Left ventricle myocardium inferior (tissue), 1 donor: Measurements from ENCODE around the gene KCTD11. TPM values are rescaled to one million over a fixed set of nuclear protein-coding genes. Genes with fewer than 3 reads are reported as not detected.

ENCODE experiments used
- DNase-seq: peaks from one replicate; pipeline ENCODE4 v3.0.0-alpha.2; 2020
- H3K27ac ChIP-seq: fragments of 200-600 bp; replicated peaks from 2 replicates; pipeline ENCODE4 v1.8.0; 2021
- H3K27me3 ChIP-seq: fragments of 200-600 bp; 2 replicates; pipeline ENCODE4 v1.8.0; 2021; ENCODE audit warnings: low read depth
- H3K36me3 ChIP-seq: fragments of 200-600 bp; 2 replicates; pipeline ENCODE4 v1.8.0; 2021
- H3K4me1 ChIP-seq: fragments of 200-600 bp; 2 replicates; pipeline ENCODE4 v1.8.0; 2021
- H3K4me3 ChIP-seq: fragments of 200-600 bp; 2 replicates; pipeline ENCODE4 v1.8.0; 2021; ENCODE audit warnings: mild to moderate bottlenecking, moderate library complexity
- H3K9me3 ChIP-seq: fragments of 200-600 bp; replicated peaks from 2 replicates; pipeline ENCODE4 v1.8.0; 2021
- intact Hi-C: fragments of 100-400 bp; cut with micrococcal nuclease; formaldehyde crosslinking; loops from one replicate; pipeline ENCODE4 v1.11.0; 2022
- total RNA-seq: library from RNA; stranded (reverse); fragmentation: NEBNext Ultra II Directional; extraction: Animal tissue kit (Norgen Biotek cat#: 25700); gene quantifications from one replicate; pipeline ENCODE4 v1.2.1, GENCODE V29; 2021
- TF ChIP-seq, protein P1 (sequence below): fragments of 200-600 bp; IDR thresholded peaks from 2 replicates; pipeline ENCODE4 v1.8.0; 2021; ENCODE audit warnings: antibody characterized with exemption, mild to moderate bottlenecking, borderline replicate concordance
- donor health status: DM: no; HTN: yes; CAD: no; lungs with severe emphysema.

KCTD11 gene
- total RNA-seq, 1 donor from 2014 or later = 3.9 TPM

DNA sequence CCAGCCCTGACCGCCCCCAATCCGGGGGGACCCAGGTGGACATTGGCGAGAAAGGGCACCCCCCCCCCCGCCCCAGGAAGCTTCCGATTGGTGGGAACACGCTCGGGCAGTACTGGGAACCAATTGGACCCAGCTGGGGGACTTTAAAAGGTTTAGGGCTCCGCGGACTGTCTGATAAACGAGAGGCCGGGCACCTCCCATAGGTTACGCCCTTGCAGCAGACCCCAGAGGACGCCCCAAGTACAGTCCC is 51.7 kb downstream of the KCTD11 start:
- Histone ChIP-seq H3K4me3 (peak overlapping the region; percentile 78), H3K36me3 (no peaks in the 10 kb centered on the region), H3K27me3 (no peaks in the 10 kb centered on the region), H3K27ac (peak overlapping the region; percentile 96), H3K9me3 (no peaks in the 10 kb centered on the region), H3K4me1 (peaks cover 32% of the 10 kb centered on the region)
- TF ChIP-seq, protein P1, sequence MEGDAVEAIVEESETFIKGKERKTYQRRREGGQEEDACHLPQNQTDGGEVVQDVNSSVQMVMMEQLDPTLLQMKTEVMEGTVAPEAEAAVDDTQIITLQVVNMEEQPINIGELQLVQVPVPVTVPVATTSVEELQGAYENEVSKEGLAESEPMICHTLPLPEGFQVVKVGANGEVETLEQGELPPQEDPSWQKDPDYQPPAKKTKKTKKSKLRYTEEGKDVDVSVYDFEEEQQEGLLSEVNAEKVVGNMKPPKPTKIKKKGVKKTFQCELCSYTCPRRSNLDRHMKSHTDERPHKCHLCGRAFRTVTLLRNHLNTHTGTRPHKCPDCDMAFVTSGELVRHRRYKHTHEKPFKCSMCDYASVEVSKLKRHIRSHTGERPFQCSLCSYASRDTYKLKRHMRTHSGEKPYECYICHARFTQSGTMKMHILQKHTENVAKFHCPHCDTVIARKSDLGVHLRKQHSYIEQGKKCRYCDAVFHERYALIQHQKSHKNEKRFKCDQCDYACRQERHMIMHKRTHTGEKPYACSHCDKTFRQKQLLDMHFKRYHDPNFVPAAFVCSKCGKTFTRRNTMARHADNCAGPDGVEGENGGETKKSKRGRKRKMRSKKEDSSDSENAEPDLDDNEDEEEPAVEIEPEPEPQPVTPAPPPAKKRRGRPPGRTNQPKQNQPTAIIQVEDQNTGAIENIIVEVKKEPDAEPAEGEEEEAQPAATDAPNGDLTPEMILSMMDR = no peak
- no peak for DNase-seq
- intact Hi-C loops = no loop called here

DNA sequence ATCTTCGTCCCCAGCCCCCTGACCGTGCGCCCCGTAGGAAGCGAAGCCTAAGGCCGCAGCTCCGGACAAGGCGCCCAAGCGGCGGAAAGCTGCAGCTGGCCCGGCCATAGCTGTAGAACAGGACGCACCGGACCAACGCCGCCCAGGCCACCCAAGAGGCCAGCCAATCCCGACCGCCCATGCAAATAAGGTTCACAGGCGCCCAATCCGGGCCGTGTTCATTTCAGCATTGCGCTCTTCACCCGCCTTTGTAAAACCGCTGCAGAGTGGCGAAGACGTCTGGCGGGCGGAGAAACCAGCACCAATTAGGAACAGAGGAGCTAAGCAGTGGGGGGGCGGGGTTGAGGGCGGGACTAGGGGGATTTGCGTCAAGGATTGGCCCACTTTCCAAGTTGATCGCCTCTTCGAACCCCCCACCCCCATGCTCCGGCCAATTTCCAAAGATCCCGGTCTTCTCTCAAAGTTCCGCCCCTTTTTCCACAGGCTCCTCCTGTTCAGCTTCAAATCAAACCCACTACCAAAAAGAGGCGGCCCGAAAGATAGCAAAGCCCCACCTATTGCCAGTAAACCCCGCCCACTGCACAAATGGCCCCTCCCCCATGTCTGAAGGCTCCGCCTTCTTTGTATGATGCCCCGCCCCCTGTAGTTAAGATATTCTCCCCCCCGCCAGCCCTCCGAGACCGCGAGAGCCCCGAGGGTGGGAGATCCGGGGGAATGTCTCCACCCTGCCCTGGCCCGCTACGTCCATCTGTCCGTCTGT is 52.2 kb downstream of the KCTD11 start, which contains the start of gene TMEM256:
Gene TMEM256 (minus strand): TSS at position 121 of the 760 bp plus-strand sequence. CDS start 13 bp downstream, at position 108.
- Histone ChIP-seq H3K36me3 (no peaks in the 10 kb centered on the region), H3K27ac (peak within 1 kb of the TSS; percentile 96), H3K27me3 (no peaks in the 10 kb centered on the region), H3K4me1 (peaks cover 32% of the 10 kb centered on the region), H3K4me3 (peak within 1 kb of the TSS; percentile 78), H3K9me3 (no peaks in the 10 kb centered on the region)
- intact Hi-C loops = no loop called here
- DNase-seq = peak; percentile 99
- TF ChIP-seq, protein P1 = no peak

Other genes with a start within 250 kb of the KCTD11 start
- 0.22 TPM for gene ASGR2, start 237.3 kb upstream of the KCTD11 start, total RNA-seq
- gene ASGR1, start 172.8 kb upstream of the KCTD11 start, total RNA-seq = 0.14 TPM
- 14.0 TPM for gene DLG4, start 132.3 kb upstream of the KCTD11 start, total RNA-seq
- gene ACADVL, start 132.2 kb upstream of the KCTD11 start, total RNA-seq = 1,845 TPM
- gene DVL2, start 117.6 kb upstream of the KCTD11 start, total RNA-seq = 19.8 TPM
- gene PHF23, start 112.7 kb upstream of the KCTD11 start, total RNA-seq = 22.0 TPM
- 394 TPM for gene GABARAP, start 109.7 kb upstream of the KCTD11 start, total RNA-seq
- gene CTDNEP1, start 100.4 kb upstream of the KCTD11 start, total RNA-seq = 105 TPM
- gene ELP5, start 99.9 kb upstream of the KCTD11 start, total RNA-seq = 62.5 TPM
- 1.6 TPM for gene CLDN7, start 89.7 kb upstream of the KCTD11 start, total RNA-seq
- 146 TPM for gene SLC2A4, start 70.4 kb upstream of the KCTD11 start, total RNA-seq
- gene YBX2, start 57.5 kb upstream of the KCTD11 start, total RNA-seq = 0.77 TPM
- gene EIF5A, start 44.5 kb upstream of the KCTD11 start, total RNA-seq = 250 TPM
- 66.1 TPM for gene GPS2, start 36.8 kb upstream of the KCTD11 start, total RNA-seq
- 31.9 TPM for gene NEURL4, start 22.8 kb upstream of the KCTD11 start, total RNA-seq
- 13.4 TPM for gene ACAP1, start 15.6 kb upstream of the KCTD11 start, total RNA-seq
- not detected for gene TMEM95, start 3.0 kb downstream of the KCTD11 start, total RNA-seq
- gene TNK1, start 28.9 kb downstream of the KCTD11 start, total RNA-seq = 1.8 TPM
- gene PLSCR3, start 42.4 kb downstream of the KCTD11 start, total RNA-seq = 20.1 TPM
- gene TMEM256, start 51.9 kb downstream of the KCTD11 start, total RNA-seq = 67.8 TPM
- 9.3 TPM for gene NLGN2, start 55.7 kb downstream of the KCTD11 start, total RNA-seq
- not detected for gene SPEM1, start 68.2 kb downstream of the KCTD11 start, total RNA-seq
- not detected for gene SPEM2, start 73.5 kb downstream of the KCTD11 start, total RNA-seq
- gene SPEM3, start 76.7 kb downstream of the KCTD11 start, total RNA-seq = not detected
- 2.7 TPM for gene TMEM102, start 83.3 kb downstream of the KCTD11 start, total RNA-seq
- 6.5 TPM for gene FGF11, start 87.3 kb downstream of the KCTD11 start, total RNA-seq
- gene CHRNB1, start 92.9 kb downstream of the KCTD11 start, total RNA-seq = 8.7 TPM
- 63.4 TPM for gene ZBTB4, start 127.5 kb downstream of the KCTD11 start, total RNA-seq
- gene SLC35G6, start 129.3 kb downstream of the KCTD11 start, total RNA-seq = not detected
- 38.7 TPM for gene POLR2A, start 132.2 kb downstream of the KCTD11 start, total RNA-seq
- gene TNFSF12, start 196.9 kb downstream of the KCTD11 start, total RNA-seq = 29.9 TPM
- 6.3 TPM for gene TNFSF13, start 206.6 kb downstream of the KCTD11 start, total RNA-seq
- gene SENP3, start 209.8 kb downstream of the KCTD11 start, total RNA-seq = 29.5 TPM
- gene CD68, start 227.5 kb downstream of the KCTD11 start, total RNA-seq = 25.5 TPM
- gene MPDU1, start 231.7 kb downstream of the KCTD11 start, total RNA-seq = 24.9 TPM
- gene SOX15, start 237.9 kb downstream of the KCTD11 start, total RNA-seq = 1.9 TPM